HCT116 (cell line): ENCODE results near the gene GIMAP6. TPM values are rescaled to one million over a fixed set of nuclear protein-coding genes. Genes with fewer than 3 reads are reported as not detected.

Experiments
- ATAC-seq: fragments of 200-7000 bp; cut with Tn5 transposase; 2 replicates; pipeline ENCODE4 v1.9.1; 2020; ENCODE audit warnings: mild to moderate bottlenecking, moderate library complexity
- BruUV-seq: library from RNA; stranded (reverse); fragments of 400-500 nt; replicated peaks from 2 replicates; lab custom pipeline; 2021; lab: Mats Ljungman, UMichigan
- CTCF ChIA-PET: fragments of 300-600 bp; sonication (Branson Sonifier 250); formaldehyde crosslinking; loops from one replicate; lab custom pipeline; 2021; ENCODE audit warnings: antibody characterized with exemption; lab: Charles Lee
- POLR2A ChIA-PET: fragments of 300-600, 350-600 bp; sonication (Branson Sonifier 250); formaldehyde crosslinking; loops from one replicate; lab custom pipeline; 2021; ENCODE audit warnings: antibody characterized with exemption; lab: Charles Lee
- RAD21 ChIA-PET, 2 experiments: fragments of 300-600 bp; sonication (Branson Sonifier 250); formaldehyde crosslinking; loops; one replicate each; lab custom pipeline; 2023; ENCODE audit warnings: low total read pairs in 2 of 2; ENCODE audit not compliant: uncharacterized antibody in 2 of 2, unreplicated experiment in 2 of 2, low non-redundant PET in 1 of 2; lab: Charles Lee
- DNase-seq: peaks from one replicate; pipeline ENCODE4 v3.0.0-alpha.2; 2010; ENCODE audit warnings: low read depth, low spot score
- H2AFZ ChIP-seq: fragments of 200-600 bp; shearing (Covaris generic), sonication (generic); 2 replicates; pipeline ENCODE4 v1.6.1; 2017; ENCODE audit warnings: low read depth, mixed run types, mixed read lengths, antibody characterized with exemption, low read length; ENCODE audit not compliant: poor library complexity, severe bottlenecking
- H3K27ac ChIP-seq: 2 replicates; pipeline ENCODE4 v1.5.1; 2012; ENCODE audit warnings: low read depth, low read length
- H3K27me3 ChIP-seq: fragments of 200-600 bp; sonication (generic); 2 replicates; pipeline ENCODE4 v1.6.1; 2016; ENCODE audit warnings: mixed run types, low read length, mixed read lengths; ENCODE audit not compliant: insufficient read depth
- H3K36me3 ChIP-seq, 2 experiments: fragments of 200-500 bp in 1 of 2; fragments of 200-600 bp in 1 of 2; sonication (Bioruptor generic) in 1 of 2; sonication (generic) in 1 of 2; 2 replicates each; pipeline versions ENCODE4 v1.5.1 to v1.6.1; 2014 to 2016; ENCODE audit warnings: low read length in 2 of 2, inconsistent platforms in 1 of 2, mixed read lengths in 1 of 2, mixed run types in 1 of 2; ENCODE audit not compliant: insufficient read depth in 2 of 2, control insufficient read depth in 1 of 2
- H3K4me1 ChIP-seq, 2 experiments: fragments of 200-600 bp in 1 of 2; sonication (generic) in 1 of 2; 2 replicates each; pipeline versions ENCODE4 v1.5.1 to v1.6.1; 2012 to 2017; ENCODE audit warnings: low read length in 2 of 2, inconsistent platforms in 1 of 2, mild to moderate bottlenecking in 1 of 2, mixed read lengths in 1 of 2, mixed run types in 1 of 2, moderate library complexity in 1 of 2; ENCODE audit not compliant: insufficient read depth in 2 of 2, control insufficient read depth in 1 of 2
- H3K4me2 ChIP-seq: fragments of 200-600 bp; sonication (generic); 2 replicates; pipeline ENCODE4 v1.6.1; 2017; ENCODE audit warnings: mixed run types, low read length, mixed read lengths
- H3K4me3 ChIP-seq, 2 experiments: fragments of 200-600 bp in 1 of 2; sonication (generic) in 1 of 2; replicated peaks in 1 of 2; 2 replicates each; pipeline ENCODE4 v1.5.1; 2011 to 2016; ENCODE audit warnings: low read length in 2 of 2, control low read depth in 1 of 2, low read depth in 1 of 2, mild to moderate bottlenecking in 1 of 2, mixed read lengths in 1 of 2, mixed run types in 1 of 2
- H3K79me2 ChIP-seq: fragments of 200-600 bp; sonication (generic); 2 replicates; pipeline ENCODE4 v1.6.1; 2017; ENCODE audit warnings: mild to moderate bottlenecking, mixed run types, low read length, moderate library complexity, mixed read lengths; ENCODE audit not compliant: insufficient read depth
- H3K9ac ChIP-seq: fragments of 200-600 bp; sonication (generic); 2 replicates; pipeline ENCODE4 v1.6.1; 2016; ENCODE audit warnings: low read length, mixed read lengths
- H3K9me2 ChIP-seq: fragments of 200-600 bp; sonication (generic), shearing (Covaris generic); 2 replicates; pipeline ENCODE4 v1.6.1; 2017; ENCODE audit warnings: mixed run types, mild to moderate bottlenecking, moderate library complexity; ENCODE audit not compliant: insufficient read depth
- H3K9me3 ChIP-seq, 2 experiments: fragments of 200-500 bp in 1 of 2; fragments of 200-600 bp in 1 of 2; sonication (Bioruptor generic) in 1 of 2; sonication (generic) in 1 of 2; 2 replicates each; pipeline ENCODE4 v1.6.1; 2014 to 2017; ENCODE audit warnings: low read length in 2 of 2, mixed read lengths in 2 of 2, inconsistent platforms in 1 of 2, low read depth in 1 of 2, mild to moderate bottlenecking in 1 of 2, mixed run types in 1 of 2, moderate library complexity in 1 of 2; ENCODE audit not compliant: control insufficient read depth in 1 of 2, insufficient read depth in 1 of 2
- H4K20me1 ChIP-seq: fragments of 200-600 bp; sonication (generic), shearing (Covaris generic); 2 replicates; pipeline ENCODE4 v1.6.1; 2017; ENCODE audit warnings: mixed run types, mild to moderate bottlenecking, moderate library complexity; ENCODE audit not compliant: insufficient read depth
- CEBPB ChIP-seq: IDR thresholded peaks from 2 replicates; pipeline ENCODE4 v1.6.1; 2012; ENCODE audit warnings: low read depth
- EGR1 ChIP-seq: IDR thresholded peaks from 2 replicates; pipeline ENCODE4 v1.6.1; 2012; ENCODE audit warnings: low read depth
- POLR2AphosphoS5 ChIP-seq: IDR thresholded peaks from 2 replicates; pipeline ENCODE4 v1.6.1; 2011; ENCODE audit warnings: mild to moderate bottlenecking, low read depth, low read length, moderate library complexity
- REST ChIP-seq: IDR thresholded peaks from 2 replicates; pipeline ENCODE4 v1.6.1; 2012; ENCODE audit warnings: low read depth
- SRF ChIP-seq: IDR thresholded peaks from 2 replicates; pipeline ENCODE4 v1.6.1; 2012; ENCODE audit warnings: low read depth
- YY1 ChIP-seq: IDR thresholded peaks from 2 replicates; pipeline ENCODE4 v1.6.1; 2011; ENCODE audit warnings: low read length, low read depth, moderate library complexity, mild to moderate bottlenecking; ENCODE audit not compliant: insufficient replicate concordance; ENCODE audit errors: extremely low read depth
- ZNF274 ChIP-seq: fragments of 200-500 bp; sonication (Bioruptor generic); IDR thresholded peaks from 2 replicates; pipeline ENCODE4 v1.6.1; 2014; ENCODE audit warnings: mild to moderate bottlenecking, low read depth, low read length, inconsistent platforms
- intact Hi-C: fragments of 100-400 bp; cut with micrococcal nuclease; formaldehyde crosslinking; loops from 2 replicates; pipeline ENCODE4 v1.10.0; 2022
- total RNA-seq: library from RNA; stranded (reverse); gene quantifications from one replicate; pipeline ENCODE4 v1.2.1, GENCODE V29; 2021; ENCODE audit not compliant: unreplicated experiment

The GIMAP6 gene
- total RNA-seq, 1 experiment from 2014 or later, result 0.12 TPM

- TF ChIP-seq POLR2AphosphoS5 (no peak), EGR1 (no peak), REST (no peak), CEBPB (no peak), SRF (no peak), ZNF274 (no peak), YY1 (no peak)
- Histone ChIP-seq H3K27me3 (0 out of 2 replicates have a peak, but pooled peaks cover 3% of the 10 kb centered on the region), H3K79me2 (no peaks in the 10 kb centered on the region), H3K9ac (no peak overlapping the region), H4K20me1 (no peaks in the 10 kb centered on the region), H3K36me3 (no peaks in the 10 kb centered on the region), H2AFZ (no peak overlapping the region), H3K4me1 (no peaks in the 10 kb centered on the region), H3K27ac (no peak overlapping the region), H3K4me3 (no peak overlapping the region), H3K9me3 (no peaks in the 10 kb centered on the region), H3K9me2 (no peaks in the 10 kb centered on the region), H3K4me2 (no peak overlapping the region)
- DNase-seq (no peak), ATAC-seq (no peak)
- ChIA-PET POLR2A (no interaction called here), CTCF (no interaction called here), RAD21 (no interaction called here)
- no TSS peak for BruUV-seq
- intact Hi-C loops, result no loop called here
Measured at GRCh38 chr7:150665896-150666295, 33.7 kb upstream of the GIMAP6 start.
